AML-193 (cell line): ENCODE measurements around the gene PRKCH.
"Not testable (repeated sequence)": the region's sequence is repeated elsewhere in the genome, so short reads cannot be mapped to it uniquely, and the experiment has no call there.

Source experiments
- DNase-seq, 2 experiments: peaks; one replicate each; lab custom pipeline; 2025; lab: John Stamatoyannopoulos, UW

The PRKCH gene

DNA sequence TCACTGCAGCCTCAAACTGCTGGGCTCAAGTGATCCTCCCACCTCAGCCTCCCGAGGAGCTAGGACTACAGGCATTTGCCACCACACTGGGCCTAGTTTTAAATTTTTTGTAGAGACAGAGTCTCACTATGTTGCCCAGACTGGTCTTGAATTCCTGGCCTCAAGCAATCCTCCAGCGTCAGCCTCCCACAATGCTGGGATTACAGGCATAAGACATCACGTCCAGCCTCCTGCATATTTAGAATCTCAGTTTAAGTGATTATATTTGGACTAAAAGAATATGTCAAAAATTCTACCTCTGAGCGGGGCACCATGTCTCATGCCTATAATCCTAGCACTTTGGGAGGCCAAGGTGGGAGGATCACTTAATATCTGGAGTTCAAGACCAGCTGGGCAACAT is 12.7 kb upstream of the PRKCH start:
- DNase-seq, result not testable (repeated sequence)

DNA sequence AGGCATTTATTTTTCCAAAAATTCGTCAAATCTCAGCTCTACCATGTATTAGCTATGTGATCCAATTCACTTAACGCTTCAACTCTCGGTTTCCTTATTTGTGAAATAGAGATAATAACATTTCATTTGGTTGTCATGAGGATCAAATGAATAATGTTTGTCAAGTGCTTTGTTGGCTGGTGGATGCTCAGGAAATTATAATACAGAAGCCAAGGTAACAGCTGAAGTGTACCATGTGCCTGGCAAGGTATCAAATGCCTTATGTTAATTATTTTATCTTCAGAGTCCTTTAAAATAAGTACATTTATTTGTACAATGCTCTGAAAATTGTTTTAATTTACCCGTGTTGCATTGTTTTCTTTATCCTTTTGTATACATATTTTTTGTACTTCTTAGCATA is 6.1 kb upstream of the PRKCH start:
- no peak for DNase-seq

- DNase-seq, result no peak
These were observed 2.3 kb upstream of the PRKCH start for GRCh38 chr14:61319086-61319485.

DNA sequence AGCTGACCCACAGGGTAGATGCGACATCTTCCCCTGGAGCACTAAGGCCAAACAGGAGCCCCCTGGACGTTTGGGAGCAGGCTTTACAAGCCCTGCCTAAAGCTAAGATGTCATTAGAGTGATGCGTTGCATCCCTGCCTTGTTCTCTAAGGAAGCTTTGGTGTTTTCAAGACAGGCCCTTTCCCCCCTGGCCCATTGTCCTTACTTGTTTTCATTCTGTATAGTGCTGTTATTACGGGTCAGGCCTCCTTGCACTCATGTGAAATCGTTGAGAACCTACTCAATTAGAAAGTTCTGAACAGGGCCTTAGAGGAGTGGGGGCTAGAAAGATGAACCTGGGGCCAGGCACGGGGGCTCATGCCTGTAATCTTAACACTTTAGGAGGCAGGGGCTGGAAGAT is 1.7 kb upstream of the PRKCH start:
- DNase-seq, result no peak

- not testable (repeated sequence) for DNase-seq
These were observed 1.2 kb upstream of the PRKCH start for GRCh38 chr14:61320170-61320569.

DNA sequence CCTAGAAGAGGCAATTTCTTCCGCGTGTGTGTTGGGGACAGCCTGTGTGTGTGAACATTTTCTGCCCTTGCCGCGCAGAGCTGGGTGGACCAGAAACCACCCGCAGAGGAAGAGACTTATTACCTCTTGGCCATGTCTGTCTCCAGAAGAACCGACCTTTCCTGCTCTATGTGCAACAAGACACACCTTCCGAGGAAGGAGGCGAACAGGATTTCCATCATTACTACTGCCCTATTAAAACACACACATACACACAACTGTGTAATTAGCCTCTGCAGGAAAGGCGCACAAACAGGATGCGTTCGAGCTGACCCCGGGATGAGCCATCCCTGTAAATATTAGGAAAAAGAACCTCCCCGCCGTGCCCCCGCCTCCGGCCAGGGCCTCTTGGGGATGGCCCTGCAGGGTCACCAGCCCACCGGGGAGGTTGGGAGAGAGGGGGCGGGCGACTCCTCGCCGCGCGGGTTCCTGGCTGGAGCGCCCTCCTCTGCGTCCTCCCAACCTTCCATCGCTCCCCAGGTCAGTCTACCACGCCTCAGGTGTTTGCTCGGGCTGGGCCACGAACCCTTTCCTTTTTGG is 484 bp upstream of the PRKCH start:
- no peak for DNase-seq

DNA sequence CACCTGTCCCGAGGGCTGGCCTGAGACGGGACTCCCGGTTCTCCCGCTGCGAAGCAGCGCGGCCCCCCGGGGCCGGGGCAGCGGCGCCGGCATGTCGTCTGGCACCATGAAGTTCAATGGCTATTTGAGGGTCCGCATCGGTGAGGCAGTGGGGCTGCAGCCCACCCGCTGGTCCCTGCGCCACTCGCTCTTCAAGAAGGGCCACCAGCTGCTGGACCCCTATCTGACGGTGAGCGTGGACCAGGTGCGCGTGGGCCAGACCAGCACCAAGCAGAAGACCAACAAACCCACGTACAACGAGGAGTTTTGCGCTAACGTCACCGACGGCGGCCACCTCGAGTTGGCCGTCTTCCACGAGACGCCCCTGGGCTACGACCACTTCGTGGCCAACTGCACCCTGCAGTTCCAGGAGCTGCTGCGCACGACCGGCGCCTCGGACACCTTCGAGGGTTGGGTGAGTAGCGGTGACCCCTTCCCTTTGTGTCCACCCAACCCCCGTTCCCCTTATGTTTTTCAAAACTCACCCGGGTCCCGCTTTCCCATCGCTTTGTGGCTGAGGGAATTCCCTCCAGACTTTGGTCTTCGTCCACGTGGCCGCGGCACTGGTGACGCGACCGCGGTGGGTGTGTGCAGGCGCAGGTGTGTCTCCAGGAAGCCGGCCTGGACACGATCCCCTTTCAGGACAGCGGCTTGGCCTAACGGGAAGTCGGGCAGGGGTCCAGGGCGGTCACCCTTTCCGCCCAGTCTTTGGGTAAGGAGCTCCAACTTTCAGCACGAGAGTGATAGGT is 826 bp downstream of the PRKCH start:
- DNase-seq, result no peak

GRCh38 chr14:61322799-61323290 is 1.5 kb downstream of the PRKCH start:
- DNase-seq, result no peak

DNA sequence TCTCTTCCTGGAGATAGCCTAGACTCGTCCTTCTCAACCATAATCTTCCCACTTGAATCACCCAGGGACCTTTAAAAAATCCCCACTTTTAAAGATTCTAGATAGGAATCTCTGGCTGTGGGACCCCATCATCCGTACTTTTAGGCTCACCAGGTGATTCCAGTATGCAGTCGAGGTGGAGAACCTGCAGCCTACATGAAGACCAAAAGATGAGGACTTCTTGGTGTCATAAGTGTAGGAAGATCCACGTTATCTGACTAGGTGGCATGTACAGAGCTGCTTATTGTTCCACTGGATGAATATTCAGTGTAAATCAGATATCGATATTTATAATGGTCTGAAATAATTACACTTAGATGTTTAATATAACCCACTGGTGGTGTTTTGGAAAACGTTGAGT is 2.6 kb downstream of the PRKCH start:
- DNase-seq, result no peak

DNA sequence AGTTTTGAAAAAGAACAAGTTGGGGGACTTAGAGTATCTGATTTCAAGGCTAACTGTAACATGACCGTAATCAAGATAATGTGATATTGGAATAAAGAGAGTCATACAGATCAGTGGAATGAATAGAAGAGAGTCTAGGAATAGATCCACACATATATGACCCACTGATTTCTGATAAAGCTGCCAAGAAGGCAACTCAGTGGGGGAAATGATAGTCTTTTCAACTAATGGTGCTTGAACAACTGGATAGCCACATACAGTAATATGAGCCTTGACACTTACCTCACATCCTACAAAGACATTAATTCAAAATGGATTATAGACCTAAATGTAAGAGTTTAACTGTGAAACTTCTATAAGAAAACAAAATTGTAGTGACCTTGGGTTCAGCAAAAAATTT is 3.8 kb downstream of the PRKCH start:
- DNase-seq, result no peak

GRCh38 chr14:61326146-61326545 is 4.8 kb downstream of the PRKCH start:
- DNase-seq, result no peak

DNA sequence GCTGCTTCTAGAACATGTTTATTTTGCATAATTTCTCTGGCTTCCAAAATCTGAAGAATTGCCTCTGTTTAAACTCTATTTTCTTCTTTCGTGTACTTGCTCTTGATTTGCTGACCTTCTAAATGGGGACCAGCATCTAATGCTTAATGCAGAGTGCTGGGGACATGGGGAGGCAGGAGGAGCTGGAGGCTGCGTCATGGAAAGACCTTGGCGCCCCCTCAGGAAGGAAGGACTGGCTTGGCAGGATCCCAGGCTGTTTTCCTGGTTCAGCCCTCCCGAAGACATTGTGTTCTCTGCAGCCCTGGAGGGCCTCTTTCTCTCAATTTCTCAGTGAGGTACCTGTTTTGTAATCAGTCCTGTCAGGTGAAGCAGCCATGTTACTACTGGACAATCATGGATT is 5.5 kb downstream of the PRKCH start:
- DNase-seq, result no peak

DNA sequence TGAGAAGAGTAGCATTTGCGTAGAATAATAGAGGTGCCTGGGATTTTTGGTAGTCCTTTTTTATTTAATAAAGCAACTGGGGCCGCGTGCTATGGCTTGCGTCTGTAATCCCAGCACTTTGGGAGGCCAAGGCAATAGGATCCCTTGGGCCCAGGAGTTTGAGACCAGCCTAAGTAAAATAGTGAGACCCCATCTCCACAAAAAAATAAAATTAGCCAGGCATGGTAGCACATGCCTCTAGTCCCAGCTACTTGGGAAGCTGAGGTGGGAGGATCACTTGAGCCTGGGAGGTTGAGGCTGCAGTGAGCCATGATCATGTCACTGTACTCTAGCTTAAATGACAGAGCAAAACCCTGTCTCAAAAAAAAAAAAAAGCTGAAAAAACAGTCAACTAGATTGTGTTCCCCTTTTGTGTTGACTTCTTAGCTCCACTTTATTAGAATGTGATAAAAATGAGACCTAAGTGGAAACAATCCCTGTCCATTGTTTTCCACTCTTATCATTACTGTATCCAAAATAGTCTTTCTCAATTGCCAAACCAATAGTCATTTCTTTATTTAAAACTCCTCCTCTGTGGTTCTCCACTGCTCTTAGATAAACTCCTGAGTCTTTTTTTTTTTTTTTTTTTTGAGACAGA is 7.4 kb downstream of the PRKCH start:
- DNase-seq, result no peak

DNA sequence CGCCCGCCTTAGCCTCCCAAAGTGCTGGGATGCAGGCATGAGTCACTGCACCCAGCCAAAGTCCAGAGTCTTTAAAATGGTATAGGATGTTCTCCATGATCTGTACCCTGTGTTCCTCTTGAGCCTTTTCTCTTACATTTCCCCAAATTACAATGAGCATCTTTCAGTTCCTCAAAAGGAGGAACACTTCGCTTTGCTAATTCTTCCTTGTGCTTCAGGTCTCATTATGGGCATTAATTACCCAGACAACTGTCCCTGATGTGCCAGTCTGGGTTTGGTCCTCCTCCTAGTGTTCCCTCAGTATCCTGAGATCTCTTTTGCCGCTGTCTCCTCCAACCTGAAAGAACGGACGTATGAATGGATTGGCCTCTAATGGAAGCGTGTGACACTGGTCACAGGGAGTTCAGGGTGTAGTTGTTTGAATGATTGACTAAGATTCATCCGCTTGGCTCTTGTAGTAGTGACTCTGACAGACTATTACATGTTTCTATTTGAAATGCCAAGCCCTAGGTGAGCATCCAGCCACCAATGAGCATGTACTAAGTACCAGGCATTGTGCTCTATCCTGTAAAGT is 8.2 kb downstream of the PRKCH start:
- DNase-seq, result no peak

DNA sequence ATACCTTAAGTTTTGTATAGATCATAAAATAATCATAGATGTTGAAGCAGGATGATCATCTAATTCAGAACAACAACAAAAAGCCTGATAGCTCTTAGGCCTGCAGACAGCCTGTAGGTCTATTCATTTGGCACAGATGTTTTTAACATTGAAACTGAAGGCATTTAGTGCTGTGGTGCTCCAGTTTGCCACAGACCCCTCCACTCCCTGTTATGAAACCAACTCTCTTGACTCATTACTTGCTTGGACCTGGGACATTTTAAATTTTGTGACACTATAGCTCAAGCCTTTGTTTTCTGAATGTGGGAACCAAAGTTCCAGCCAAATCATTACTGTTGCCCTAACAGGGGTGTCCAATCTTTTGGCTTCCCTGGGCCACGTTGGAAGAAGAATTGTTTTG is 9.1 kb downstream of the PRKCH start:
- no peak for DNase-seq

DNA sequence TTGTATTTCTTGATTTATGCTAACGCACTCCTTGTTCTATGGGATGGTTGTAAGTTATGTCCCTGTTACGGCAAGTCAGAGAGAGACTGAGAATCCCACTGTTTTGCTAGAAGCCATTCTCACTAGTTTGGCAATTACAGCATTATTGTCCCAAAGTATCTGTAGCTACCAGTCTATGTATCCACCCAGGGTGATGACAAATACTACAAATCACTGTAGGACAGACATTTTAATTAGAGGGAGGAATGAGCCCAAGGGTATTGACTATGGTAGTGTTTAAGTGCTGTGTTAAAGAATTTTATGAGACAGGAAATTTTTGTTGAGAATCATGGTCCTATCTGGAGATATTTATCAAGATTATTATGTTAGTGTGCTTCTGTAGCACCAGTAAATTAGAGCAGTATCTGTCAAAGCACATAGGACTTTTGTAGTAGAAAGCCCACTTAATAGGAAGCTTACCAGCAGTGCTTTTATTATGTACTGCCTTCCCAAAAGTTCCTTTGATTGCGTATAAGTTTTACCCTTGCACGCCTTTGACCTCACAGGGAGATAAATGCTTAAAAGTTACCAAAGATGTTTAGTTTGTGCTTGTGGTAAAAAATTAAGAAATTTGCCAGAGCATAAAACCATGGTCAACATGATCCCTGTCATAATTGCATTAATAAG is 10.7 kb downstream of the PRKCH start:
- DNase-seq, result no peak

DNA sequence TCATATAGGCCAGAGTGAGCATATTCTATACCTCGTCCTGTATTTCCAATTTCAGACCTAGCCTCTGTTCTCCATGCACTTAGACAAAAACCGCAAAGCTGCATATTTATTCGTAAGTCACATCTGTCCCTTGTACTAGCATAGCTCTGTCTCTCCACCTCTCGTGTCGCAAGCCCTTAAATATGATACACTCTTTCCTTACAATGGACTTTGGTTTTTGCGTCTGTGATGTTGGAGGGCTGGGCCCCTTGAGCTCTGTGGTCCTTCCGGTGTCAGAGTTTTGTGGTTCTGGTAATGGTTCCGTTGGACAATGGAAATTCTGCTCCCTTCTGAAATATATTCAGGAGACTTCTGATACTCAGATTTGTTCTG is 11.3 kb downstream of the PRKCH start:
- no peak for DNase-seq

- DNase-seq, result no peak
These were observed 11.7 kb downstream of the PRKCH start for GRCh38 chr14:61333087-61333486.

DNA sequence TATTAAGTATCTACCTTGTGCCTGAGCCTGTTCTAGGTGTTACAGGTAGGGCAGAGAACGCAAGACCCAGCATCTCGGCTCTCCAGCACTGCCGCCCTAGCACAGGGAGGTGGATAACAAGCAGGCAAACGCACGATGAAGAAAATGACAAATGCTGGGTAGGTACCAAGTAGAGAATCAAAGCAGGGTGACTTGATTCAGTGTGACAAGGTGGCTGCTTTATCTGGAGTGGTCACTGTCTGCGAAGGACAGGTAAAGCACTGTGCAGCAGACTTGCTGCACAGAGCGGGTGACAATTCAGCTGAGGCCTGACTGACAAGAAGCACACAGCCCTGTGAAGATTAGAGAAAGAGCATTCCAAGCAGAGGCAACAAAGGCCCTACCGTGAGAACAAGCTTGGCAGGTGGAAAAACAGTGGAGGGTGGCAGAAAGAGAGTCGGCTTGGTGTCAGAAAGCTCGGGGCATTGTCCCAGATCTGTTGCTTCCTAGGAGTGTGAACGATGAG is 12.9 kb downstream of the PRKCH start:
- DNase-seq, result no peak

- no peak for DNase-seq
These were observed 13.7 kb downstream of the PRKCH start for GRCh38 chr14:61335049-61335448.

GRCh38 chr14:61335671-61336275 is 14.4 kb downstream of the PRKCH start:
- DNase-seq, result no peak

GRCh38 chr14:61337893-61338292 is 16.5 kb downstream of the PRKCH start:
- DNase-seq, result no peak
